Heart right ventricle (tissue), 16 donors: ENCODE results near the gene GRIN2C. TPM values are rescaled to one million over a fixed set of nuclear protein-coding genes. Genes with fewer than 3 reads are reported as not detected.
A peak's percentile ranks its signal among the peaks of the same experiment; 100 is the strongest.

Experiments used
- ATAC-seq, 8 donors: fragments of 200-7000 bp; cut with Tn5 transposase; one replicate each; pipeline ENCODE4 v1.9.1; 2020; ENCODE audit warnings: mild to moderate bottlenecking in 8 of 8, moderate library complexity in 8 of 8, moderate number of reproducible peaks in 1 of 8
- DNase-seq, 2 donors: peaks; one replicate each; pipeline ENCODE4 v3.0.0-alpha.2; 2020
- H3K27ac ChIP-seq, 10 donors: fragments of 200-600 bp; sonication (generic) in 2 of 10; one replicate each; pipeline versions ENCODE4 v1.5.0 to v1.8.0; 2020 to 2022; ENCODE audit warnings: mild to moderate bottlenecking in 3 of 10
- H3K27me3 ChIP-seq, 7 donors: fragments of 200-600 bp; one replicate each; pipeline ENCODE4 v1.8.0; 2021 to 2022; ENCODE audit warnings: mild to moderate bottlenecking in 2 of 7
- H3K36me3 ChIP-seq, 9 donors: fragments of 200-600 bp; sonication (generic) in 1 of 9; one replicate each; pipeline versions ENCODE4 v1.5.0 to v1.8.0; 2020 to 2022; ENCODE audit warnings: mild to moderate bottlenecking in 2 of 9
- H3K4me1 ChIP-seq, 9 donors: fragments of 200-600 bp; sonication (generic) in 1 of 9; one replicate each; pipeline versions ENCODE4 v1.5.0 to v1.8.0; 2020 to 2022; ENCODE audit warnings: mild to moderate bottlenecking in 4 of 9
- H3K4me3 ChIP-seq, 10 donors: fragments of 200-600 bp; sonication (generic) in 2 of 10; one replicate each; pipeline versions ENCODE4 v1.5.0 to v1.8.0; 2020 to 2022; ENCODE audit warnings: mild to moderate bottlenecking in 7 of 10, moderate library complexity in 2 of 10
- H3K9me3 ChIP-seq, 11 donors: fragments of 200-600 bp in 10 of 11; sonication (generic) in 2 of 11; one replicate each; pipeline versions ENCODE4 v1.5.0 to v1.8.0; 2013 to 2022; ENCODE audit warnings: mild to moderate bottlenecking in 2 of 11, control low read depth in 1 of 11, moderate library complexity in 1 of 11
- CTCF ChIP-seq, 9 donors: fragments of 200-600 bp; sonication (generic) in 2 of 9; IDR thresholded peaks; one replicate each; pipeline versions ENCODE4 v1.5.0 to v1.8.0; 2021 to 2022; ENCODE audit warnings: antibody characterized with exemption in 9 of 9, mild to moderate bottlenecking in 5 of 9, moderate library complexity in 1 of 9
- WGBS, 2 donors: extraction: QIAGEN DNeasy Blood & Tissue Kit; methylation state at CpG; one replicate each; pipeline ENCODE4 v1.1.7; 2013; ENCODE audit warnings: inconsistent platforms in 1 of 2; 5-methylcytosine and 5-hydroxymethylcytosine counted together
- intact Hi-C, 10 donors: fragments of 100-400 bp; cut with DNase I; formaldehyde crosslinking; loops; one replicate each; pipeline versions ENCODE4 v1.11.1 to v1.14.2; 2022
- polyA plus RNA-seq, 2 donors: library from polyadenylated mRNA; stranded (reverse); fragments of 200-250 nt; gene quantifications; one replicate each; pipeline ENCODE4 v1.2.3, GENCODE V29; 2013
- total RNA-seq, 10 donors: library from RNA; stranded (reverse); fragmentation: NEBNext Ultra II Directional in 3 of 10; extraction: Animal tissue kit (Norgen Biotek cat#: 25700) in 3 of 10; gene quantifications; one replicate each; pipeline versions ENCODE4 v1.2.1 to v1.2.4, GENCODE V29; 2021 to 2023
- donor health status: Arrhythmogenic right ventricular cardiomyopathy.
- donor health status: ischemic (EF 13 %, LVEDD 7.1; RV severe dilation, severe dysfunction).
- donor health status: healthy with polysubstance abuse.
- donor health status: DM: no; HTN: yes; CAD: no.
- donor health status: DM: no; HTN: no; CAD: no.
- donor health status: ischemic (EF 25% LVEDD 6.9; RV normal size, moderate dysfunction).
- donor health status: ischemic (EF 25% LVEDD 5.7; RV mildly dilated, moderate dysfunction).
- donor health status: healthy.
- donor health status: DM: yes; HTN: yes; CAD: no.
- donor health status: Ischemic cardiomyopathy.
- donor health status: ischemic (EF 35%, LVEDD 5.7; RV mildly dilated, moderate dysfunction).
- donor health status: nonischemic (EF 11% LVEDD 7.7; RV severe dilation, severe dysfunction).
- donor health status: DM: yes; HTN: yes; CAD: no.
- donor health status: PGD.
- donor health status: ischemic (EF 29% LVEDD 5.4; RV normal size, mild dysfunction).
- donor health status: nonischemic (EF 23%, LVEDD 6.1; RV moderate dilation, normal function).

Gene GRIN2C
- total and polyA plus RNA-seq, 12 donors, result 0.13 to 0.66 (median 0.31) TPM

GRCh38 chr17:74815067-74815466, 44.6 kb downstream of the GRIN2C start:
- H3K9me3 ChIP-seq, result no peaks in the 10 kb centered on the region
- TF ChIP-seq CTCF (IDR thresholded peaks at IDR 0.05), result no peak
- no peaks in the 10 kb centered on the region for H3K27me3 ChIP-seq
- peaks cover 0 to 41% (median 22%) of the 10 kb centered on the region in 9 donors for H3K4me1 ChIP-seq
- ATAC-seq (no peak), DNase-seq (no peak)
- H3K36me3 ChIP-seq, result peaks cover 0 to 34% (median 0%) of the 10 kb centered on the region in 9 donors
- 93% methylated on average over 7 of the region's 7 CpGs for WGBS, 2 donors
- intact Hi-C loops, result no loop called here
- no peak overlapping the region for H3K27ac ChIP-seq
- no peak overlapping the region for H3K4me3 ChIP-seq

GRCh38 chr17:74814453-74814852, 45.2 kb downstream of the GRIN2C start:
- peak in 2 of 9 donors; percentile 10 to 13 for TF ChIP-seq CTCF (IDR thresholded peaks at IDR 0.05)
- intact Hi-C loops, result no loop called here
- Histone ChIP-seq H3K9me3 (no peaks in the 10 kb centered on the region), H3K4me3 (no peak overlapping the region), H3K27me3 (no peaks in the 10 kb centered on the region), H3K27ac (no peak overlapping the region), H3K36me3 (peaks cover 0 to 28% (median 0%) of the 10 kb centered on the region in 9 donors), H3K4me1 (peaks cover 0 to 41% (median 22%) of the 10 kb centered on the region in 9 donors)
- DNase-seq (no peak), ATAC-seq (no peak)
- WGBS, 2 donors, result 67 to 78% methylated on average over 5 of the region's 5 CpGs

GRCh38 chr17:74812109-74813009, 47.3 kb downstream of the GRIN2C start:
- intact Hi-C loops, result no loop called here
- Histone ChIP-seq H3K27me3 (no peaks in the 10 kb centered on the region), H3K27ac (peak overlapping the region in 9 of 10 donors; percentile 2 to 70 (median 60)), H3K4me1 (peaks cover 0 to 52% (median 22%) of the 10 kb centered on the region in 9 donors), H3K9me3 (no peaks in the 10 kb centered on the region), H3K36me3 (peaks cover 0 to 21% (median 0%) of the 10 kb centered on the region in 9 donors), H3K4me3 (peak overlapping the region; percentile 3 to 50 (median 35))
- ATAC-seq (peak; percentile 56 to 92 (median 80)), DNase-seq (peak in 1 of 2 donors; percentile 44)
- 24 to 38% methylated on average over 23 of the region's 23 CpGs for WGBS, 2 donors
- TF ChIP-seq CTCF (IDR thresholded peaks at IDR 0.05), result no peak

GRCh38 chr17:74810699-74811485, 48.8 kb downstream of the GRIN2C start:
- DNase-seq (no peak), ATAC-seq (no peak)
- 74 to 79% methylated on average over 15 of the region's 15 CpGs for WGBS, 2 donors
- Histone ChIP-seq H3K9me3 (no peaks in the 10 kb centered on the region), H3K27ac (no peak overlapping the region), H3K36me3 (peaks cover 0 to 17% (median 0%) of the 10 kb centered on the region in 9 donors), H3K4me3 (no peak overlapping the region), H3K27me3 (no peaks in the 10 kb centered on the region), H3K4me1 (peaks cover 0 to 54% (median 22%) of the 10 kb centered on the region in 9 donors)
- TF ChIP-seq CTCF (IDR thresholded peaks at IDR 0.05), result no peak
- intact Hi-C loops, result no loop called here
